H7 (cell line): ENCODE data around the gene MSANTD4. TPM values are rescaled to one million over a fixed set of nuclear protein-coding genes. Genes with fewer than 3 reads are reported as not detected.
"Not testable (repeated sequence)": the region's sequence is repeated elsewhere in the genome, so short reads cannot be mapped to it uniquely, and the experiment has no call there.

Experiments used
- DNase-seq: peaks from one replicate; pipeline ENCODE4 v3.0.0; 2012
- H3K27me3 ChIP-seq: 2 replicates; pipeline ENCODE4 v1.6.0; 2011; ENCODE audit warnings: mild to moderate bottlenecking, low read length; ENCODE audit not compliant: control insufficient read depth, insufficient read depth
- H3K36me3 ChIP-seq: replicated peaks from 2 replicates; pipeline ENCODE4 v1.5.1; 2011; ENCODE audit warnings: low read length; ENCODE audit not compliant: control insufficient read depth, insufficient read depth
- H3K4me3 ChIP-seq: 2 replicates; pipeline ENCODE4 v1.5.1; 2011; ENCODE audit warnings: low read depth, mild to moderate bottlenecking, control low read depth, low read length, moderate library complexity; ENCODE audit not compliant: insufficient read depth
- total RNA-seq: library from RNA; depleted of rRNA; stranded (reverse); fragments of >200 nt; shearing (Covaris generic); gene quantifications from 2 replicates; pipeline ENCODE4 v1.2.3, GENCODE V29; 2014

The MSANTD4 gene
- total RNA-seq, 1 experiment from 2014 or later, result 13.2 TPM

GRCh38 chr11:106030609-106031008 is 8.6 kb upstream of the MSANTD4 start:
- H3K4me3 ChIP-seq, result no peak overlapping the region
- DNase-seq, result no peak
- no peaks in the 10 kb centered on the region for H3K36me3 ChIP-seq
- no peaks in the 10 kb centered on the region for H3K27me3 ChIP-seq

- DNase-seq, result no peak
- H3K4me3 ChIP-seq, result peak overlapping the region; percentile 10; the same call in 1 of the 2 replicates
- H3K36me3 ChIP-seq, result no peaks in the 10 kb centered on the region
- no peaks in the 10 kb centered on the region for H3K27me3 ChIP-seq
Measured at GRCh38 chr11:106022795-106023275, 795 bp upstream of the MSANTD4 start.

GRCh38 chr11:106021181-106021966 is 666 bp downstream of the MSANTD4 start:
- DNase-seq, result no peak
- H3K4me3 ChIP-seq, result peak overlapping the region; percentile 90
- H3K27me3 ChIP-seq, result no peaks in the 10 kb centered on the region
- no peaks in the 10 kb centered on the region for H3K36me3 ChIP-seq

GRCh38 chr11:106017093-106017492 is 4.9 kb downstream of the MSANTD4 start:
- no peak for DNase-seq
- H3K4me3 ChIP-seq, result no peak overlapping the region

GRCh38 chr11:106015066-106015465 is 7.0 kb downstream of the MSANTD4 start:
- no peak for DNase-seq
- Histone ChIP-seq H3K4me3 (no peak overlapping the region), H3K27me3 (no peaks in the 10 kb centered on the region), H3K36me3 (peaks cover 3% of the 10 kb centered on the region)

More at GRCh38 chr11:106017093-106017492, 4.9 kb downstream of the MSANTD4 start:
- Histone ChIP-seq H3K36me3 (no peaks in the 10 kb centered on the region), H3K27me3 (no peaks in the 10 kb centered on the region)

- Histone ChIP-seq H3K36me3 (peaks cover 3% of the 10 kb centered on the region), H3K4me3 (no peak overlapping the region), H3K27me3 (no peaks in the 10 kb centered on the region)
- no peak for DNase-seq
Measured at GRCh38 chr11:106014620-106015019, 7.4 kb downstream of the MSANTD4 start.

GRCh38 chr11:106014035-106014434 is 8.0 kb downstream of the MSANTD4 start:
- H3K36me3 ChIP-seq, result peaks cover 8% of the 10 kb centered on the region
- no peaks in the 10 kb centered on the region for H3K27me3 ChIP-seq
- no peak overlapping the region for H3K4me3 ChIP-seq
- no peak for DNase-seq

- no peak overlapping the region for H3K4me3 ChIP-seq
- DNase-seq, result no peak
- no peaks in the 10 kb centered on the region for H3K27me3 ChIP-seq
- peaks cover 12% of the 10 kb centered on the region for H3K36me3 ChIP-seq
Measured at GRCh38 chr11:106012744-106013143, 9.3 kb downstream of the MSANTD4 start.

- DNase-seq, result no peak
Measured at GRCh38 chr11:106011481-106011880, 10.6 kb downstream of the MSANTD4 start.

GRCh38 chr11:106003094-106003493 is 18.9 kb downstream of the MSANTD4 start:
- H3K27me3 ChIP-seq, H3K36me3 ChIP-seq, H3K4me3 ChIP-seq, DNase-seq: not testable (repeated sequence)

More at GRCh38 chr11:106011481-106011880, 10.6 kb downstream of the MSANTD4 start:
- no peaks in the 10 kb centered on the region for H3K27me3 ChIP-seq
- peaks cover 12% of the 10 kb centered on the region for H3K36me3 ChIP-seq
- H3K4me3 ChIP-seq, result no peak overlapping the region

- Histone ChIP-seq H3K36me3 (peaks cover 3% of the 10 kb centered on the region), H3K27me3 (no peaks in the 10 kb centered on the region), H3K4me3 (no peak overlapping the region)
- no peak for DNase-seq
Measured at GRCh38 chr11:106001304-106002012, 20.6 kb downstream of the MSANTD4 start.

- Histone ChIP-seq H3K27me3 (no peaks in the 10 kb centered on the region), H3K36me3 (peaks cover 4% of the 10 kb centered on the region; the same call in 1 of the 2 replicates), H3K4me3 (no peak overlapping the region)
- no peak for DNase-seq
Measured at GRCh38 chr11:105991888-105992287, 30.2 kb downstream of the MSANTD4 start.

GRCh38 chr11:105989124-105989523 is 32.9 kb downstream of the MSANTD4 start:
- no peak for DNase-seq
- H3K27me3 ChIP-seq, result no peaks in the 10 kb centered on the region
- H3K36me3 ChIP-seq, result no peaks in the 10 kb centered on the region
- H3K4me3 ChIP-seq, result no peak overlapping the region

- H3K36me3 ChIP-seq, result no peaks in the 10 kb centered on the region
- DNase-seq, result no peak
- no peak overlapping the region for H3K4me3 ChIP-seq
- no peaks in the 10 kb centered on the region for H3K27me3 ChIP-seq
Measured at GRCh38 chr11:105988197-105988596, 33.8 kb downstream of the MSANTD4 start.

- Histone ChIP-seq H3K36me3 (no peaks in the 10 kb centered on the region), H3K27me3 (no peaks in the 10 kb centered on the region), H3K4me3 (no peak overlapping the region)
- no peak for DNase-seq
Measured at GRCh38 chr11:105986554-105986953, 35.5 kb downstream of the MSANTD4 start.
